ENCODE results near the gene PPARG.
A peak's percentile ranks its signal among the peaks of the same experiment; 100 is the strongest.

The PPARG gene

GRCh38 chr3:12470680-12471079, 181.8 kb downstream of the PPARG start:
- Mint-ChIP-seq H3K27me3 (ENCODE audit: low read depth, poor library complexity) (peaks cover 19% of the 10 kb centered on the region), H3K27ac (peak overlapping the region; percentile 22), H3K4me3 (no peak overlapping the region), H3K36me3 (ENCODE audit: low read depth) (no peaks in the 10 kb centered on the region), H3K9me3 (no peaks in the 10 kb centered on the region), H3K4me1 (no peaks in the 10 kb centered on the region)
- no peak for TF ChIP-seq CTCF (IDR thresholded peaks at IDR 0.05)
- DNase-seq = no peak

- no peak overlapping the region for H3K4me3 Mint-ChIP-seq
- no peak overlapping the region for H3K27ac Mint-ChIP-seq
- no peak for DNase-seq
- H3K27me3 Mint-ChIP-seq (ENCODE audit: low read depth, poor library complexity) = peaks cover 17% of the 10 kb centered on the region
- H3K36me3 Mint-ChIP-seq (ENCODE audit: low read depth) = no peaks in the 10 kb centered on the region
- H3K9me3 Mint-ChIP-seq = no peaks in the 10 kb centered on the region
- no peaks in the 10 kb centered on the region for H3K4me1 Mint-ChIP-seq
- no peak for TF ChIP-seq CTCF (IDR thresholded peaks at IDR 0.05)
Observed at GRCh38 chr3:12471241-12471640, 182.4 kb downstream of the PPARG start.

DNA sequence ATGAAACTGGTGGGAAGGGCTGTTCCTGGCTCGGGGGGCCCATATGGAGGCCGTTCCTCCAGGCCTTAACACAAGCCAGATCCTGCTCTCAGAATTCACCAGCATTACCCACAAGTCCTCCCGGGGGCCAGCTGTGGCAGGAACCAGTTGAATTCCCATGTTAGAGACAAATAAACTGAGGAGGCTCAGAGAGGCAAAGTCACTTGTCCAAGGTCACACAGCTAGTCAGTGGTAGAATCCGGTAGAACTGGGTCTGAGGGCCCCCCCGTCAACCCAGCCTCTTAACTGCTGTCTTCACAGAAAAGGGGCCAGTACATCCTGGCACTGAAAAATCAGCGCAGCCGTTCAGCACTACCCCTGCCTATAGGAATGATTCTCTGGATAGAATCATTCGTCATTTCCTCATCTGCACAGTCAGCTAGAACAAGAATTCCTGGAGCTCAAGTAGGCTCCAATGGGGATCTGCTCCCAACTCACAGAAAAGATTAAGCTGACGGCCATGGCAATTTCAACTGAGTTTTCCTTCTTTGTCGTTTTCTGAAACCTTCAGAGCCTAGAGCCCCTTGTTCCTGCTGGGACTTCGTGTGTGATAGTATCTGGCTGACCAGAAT, 183.2 kb downstream of the PPARG start:
- Mint-ChIP-seq H3K9me3 (no peaks in the 10 kb centered on the region), H3K27ac (no peak overlapping the region), H3K27me3 (ENCODE audit: low read depth, poor library complexity) (peaks cover 16% of the 10 kb centered on the region), H3K4me3 (no peak overlapping the region), H3K4me1 (no peaks in the 10 kb centered on the region), H3K36me3 (ENCODE audit: low read depth) (no peaks in the 10 kb centered on the region)
- DNase-seq = no peak
- no peak for TF ChIP-seq CTCF (IDR thresholded peaks at IDR 0.05)

DNA sequence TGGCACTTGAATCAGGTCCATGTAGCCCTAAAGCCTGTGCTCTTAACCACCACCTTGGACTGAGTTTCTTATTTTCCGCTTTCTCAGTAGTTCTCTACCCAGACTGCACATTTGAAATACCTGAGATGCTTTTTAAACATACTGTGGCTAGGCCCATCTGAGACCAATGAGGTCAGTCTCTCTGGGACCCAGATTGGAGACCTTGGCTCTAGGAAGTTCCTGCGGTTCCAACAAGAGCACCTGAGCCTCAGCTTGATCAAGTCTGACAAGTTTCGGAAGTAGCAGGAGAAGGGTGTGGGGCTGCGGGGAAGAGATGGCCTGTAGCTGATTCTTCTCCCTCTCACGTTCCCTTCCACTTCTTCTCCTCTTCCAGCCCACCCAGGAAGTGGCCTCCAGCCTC, 183.9 kb downstream of the PPARG start:
- H3K4me1 Mint-ChIP-seq = no peaks in the 10 kb centered on the region
- DNase-seq = no peak
- no peak overlapping the region for H3K27ac Mint-ChIP-seq
- peaks cover 16% of the 10 kb centered on the region for H3K27me3 Mint-ChIP-seq (ENCODE audit: low read depth, poor library complexity)
- TF ChIP-seq CTCF (IDR thresholded peaks at IDR 0.05) = no peak
- H3K36me3 Mint-ChIP-seq (ENCODE audit: low read depth) = no peaks in the 10 kb centered on the region
- no peak overlapping the region for H3K4me3 Mint-ChIP-seq
- H3K9me3 Mint-ChIP-seq = no peaks in the 10 kb centered on the region

DNA sequence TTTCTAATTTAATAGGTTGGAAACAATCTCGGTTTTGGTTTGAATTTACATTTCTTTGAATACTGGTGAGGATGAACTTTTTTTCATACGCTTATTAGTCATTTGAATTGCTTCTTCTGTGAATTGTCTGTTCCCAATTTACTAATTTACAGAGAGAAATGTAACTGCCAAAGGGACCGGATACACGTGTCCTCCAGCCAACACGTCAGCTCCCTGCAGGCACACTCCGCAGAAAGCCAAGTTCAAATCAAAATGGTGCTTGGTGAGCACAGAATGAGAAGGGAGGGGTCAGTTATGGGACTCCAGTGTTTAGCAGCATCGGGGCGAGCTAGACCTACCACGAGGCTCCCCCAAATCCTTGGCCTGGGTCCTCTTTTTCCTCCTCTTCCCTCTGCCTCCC, 184.6 kb downstream of the PPARG start:
- Mint-ChIP-seq H3K9me3 (no peaks in the 10 kb centered on the region), H3K4me3 (no peak overlapping the region), H3K27ac (no peak overlapping the region), H3K36me3 (ENCODE audit: low read depth) (no peaks in the 10 kb centered on the region), H3K27me3 (ENCODE audit: low read depth, poor library complexity) (peaks cover 13% of the 10 kb centered on the region), H3K4me1 (no peaks in the 10 kb centered on the region)
- no peak for DNase-seq
- TF ChIP-seq CTCF (IDR thresholded peaks at IDR 0.05) = no peak

DNA sequence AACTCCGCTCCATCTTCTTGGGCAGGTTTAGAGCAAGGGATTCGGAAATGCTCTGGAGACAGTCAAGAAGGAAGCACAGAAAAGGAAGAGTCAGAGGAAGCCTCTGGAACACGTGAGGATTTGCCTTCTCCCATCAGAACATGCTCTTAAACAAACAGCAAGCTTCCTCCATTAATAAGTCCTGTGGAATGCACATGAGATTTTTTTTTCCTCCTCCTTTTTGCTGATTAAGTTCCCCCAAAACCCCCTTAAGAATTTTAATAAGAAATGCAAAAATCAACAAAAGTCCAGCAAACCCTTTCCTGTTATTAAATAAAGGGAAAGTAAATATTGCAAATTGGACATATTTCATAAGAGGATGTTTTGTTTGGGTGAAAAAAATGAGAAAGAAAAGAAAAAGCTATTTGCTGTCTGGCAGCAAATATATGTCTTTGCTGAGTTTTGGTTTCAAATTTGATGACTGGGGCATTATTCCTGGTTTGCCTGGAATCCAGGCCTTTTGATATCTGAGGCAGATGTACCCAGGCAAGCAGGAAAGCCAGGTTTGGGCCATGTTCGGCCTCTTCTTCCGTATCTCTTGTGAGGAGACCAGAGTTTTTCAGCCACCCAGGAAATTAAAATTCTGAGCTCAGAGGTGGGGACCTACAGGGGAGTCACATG, 187.5 kb downstream of the PPARG start:
- H3K36me3 Mint-ChIP-seq (ENCODE audit: low read depth) = no peaks in the 10 kb centered on the region
- no peak overlapping the region for H3K4me3 Mint-ChIP-seq

More for the DNA sequence above, 187.5 kb downstream of the PPARG start:
- peaks cover 13% of the 10 kb centered on the region for H3K27me3 Mint-ChIP-seq (ENCODE audit: low read depth, poor library complexity)
- no peak for DNase-seq
- no peak for TF ChIP-seq CTCF (IDR thresholded peaks at IDR 0.05)
- H3K9me3 Mint-ChIP-seq = no peaks in the 10 kb centered on the region
- no peaks in the 10 kb centered on the region for H3K4me1 Mint-ChIP-seq
- H3K27ac Mint-ChIP-seq = no peak overlapping the region
